ENCODE results near the gene ABCE1.
"Not testable (repeated sequence)": the region's sequence is repeated elsewhere in the genome, so short reads cannot be mapped to it uniquely, and the experiment has no call there.

Gene ABCE1

DNA sequence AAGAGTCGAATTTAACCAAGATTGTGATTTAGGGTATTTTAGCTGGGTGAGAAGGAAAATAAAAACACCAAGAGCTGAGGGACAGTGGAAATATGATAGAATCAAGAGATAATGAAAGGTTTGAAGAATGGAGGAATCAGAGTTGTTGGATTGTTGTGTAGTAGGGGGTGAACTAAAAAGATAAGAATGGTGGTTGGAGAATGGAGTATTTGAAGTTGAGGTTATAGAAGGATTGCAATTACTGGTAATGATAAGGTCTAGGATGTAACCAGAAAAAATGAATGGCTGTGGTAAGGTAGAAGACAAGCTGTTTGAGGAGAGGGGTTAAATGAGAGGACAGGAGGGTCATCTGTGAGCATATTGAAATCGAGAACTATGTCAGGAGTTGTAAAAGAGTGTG, 4.5 kb downstream of the ABCE1 start:
- DNase-seq (ENCODE audit: low read depth in 2 of 2), result no peak

DNA sequence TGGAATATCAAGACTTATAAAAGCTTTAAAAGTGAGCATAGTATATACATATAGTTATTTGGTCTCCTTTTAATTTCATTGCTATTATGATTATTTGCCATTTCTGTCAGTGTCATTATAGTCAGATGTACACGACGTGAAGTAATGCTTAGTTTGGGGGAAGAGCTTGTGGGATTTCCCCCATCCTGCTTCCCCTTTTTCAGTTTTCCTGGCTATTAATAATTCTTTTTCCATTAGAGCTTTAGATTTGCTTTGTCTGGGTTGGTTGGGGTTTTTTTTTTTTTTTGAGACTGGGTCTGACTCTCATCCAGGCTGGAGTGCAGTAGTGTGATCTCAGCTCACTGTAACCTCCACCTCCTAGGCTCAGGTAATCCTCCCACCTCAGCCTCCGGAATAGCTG, 5.4 kb downstream of the ABCE1 start:
- DNase-seq (ENCODE audit: low read depth in 2 of 2), result no peak

DNA sequence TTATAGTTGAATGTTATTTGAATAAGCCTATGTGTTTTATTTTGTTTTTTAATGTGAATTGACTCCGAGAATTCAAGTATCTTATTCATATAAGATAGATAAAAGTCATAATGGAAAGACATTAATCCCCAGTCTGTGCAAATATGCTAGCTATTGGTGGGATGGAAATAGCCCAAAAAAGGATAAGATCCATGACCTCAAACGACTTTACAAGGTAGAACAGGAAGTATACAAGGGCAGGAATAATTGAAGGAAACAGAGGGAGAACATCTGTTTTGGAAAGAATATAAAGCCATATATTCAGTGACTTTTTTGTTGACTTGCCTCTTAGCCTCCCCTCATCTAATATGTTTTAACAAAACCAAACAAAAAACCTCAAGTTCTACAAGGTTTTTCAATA, 9.0 kb downstream of the ABCE1 start:
- DNase-seq (ENCODE audit: low read depth in 2 of 2), result no peak

DNA sequence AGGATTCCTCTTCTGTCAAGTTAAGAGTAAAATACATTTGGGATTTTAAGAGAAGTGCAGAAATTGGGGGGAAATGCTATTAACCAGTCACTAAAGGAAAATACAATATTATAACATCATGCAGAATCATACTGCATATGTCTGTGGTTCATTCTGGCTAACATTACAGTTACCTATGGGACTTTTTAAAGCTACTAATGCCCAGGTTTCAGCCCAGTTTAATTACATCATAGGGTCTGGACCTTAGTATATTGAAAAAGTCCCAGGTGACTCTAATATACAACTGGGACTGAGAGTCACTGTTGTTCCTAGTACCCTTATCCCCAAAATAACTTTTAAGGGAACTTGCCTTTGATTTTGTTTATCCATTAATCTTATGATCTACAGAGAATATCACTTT, 10.0 kb downstream of the ABCE1 start:
- no peak for DNase-seq (ENCODE audit: low read depth in 2 of 2)

DNA sequence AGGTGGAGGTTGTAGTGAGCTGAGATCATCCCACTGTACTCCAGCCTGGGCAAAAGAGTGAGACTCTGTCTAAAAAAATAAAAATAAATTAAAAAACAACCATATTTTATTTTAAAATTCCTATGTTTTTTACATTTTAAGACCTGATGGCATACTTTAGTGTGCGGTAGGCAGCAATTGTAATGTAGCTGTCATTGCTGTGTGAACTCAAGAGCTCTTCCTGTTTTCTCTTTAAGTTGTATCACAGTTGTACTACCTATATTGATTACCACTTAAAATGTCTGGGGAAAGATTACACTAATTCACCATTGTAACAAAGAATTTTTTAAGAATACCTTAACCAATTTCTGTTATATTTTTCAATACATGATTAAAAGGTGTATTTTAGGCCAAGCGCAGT, 27.3 kb downstream of the ABCE1 start:
- DNase-seq (ENCODE audit: low read depth in 2 of 2), result no peak

DNA sequence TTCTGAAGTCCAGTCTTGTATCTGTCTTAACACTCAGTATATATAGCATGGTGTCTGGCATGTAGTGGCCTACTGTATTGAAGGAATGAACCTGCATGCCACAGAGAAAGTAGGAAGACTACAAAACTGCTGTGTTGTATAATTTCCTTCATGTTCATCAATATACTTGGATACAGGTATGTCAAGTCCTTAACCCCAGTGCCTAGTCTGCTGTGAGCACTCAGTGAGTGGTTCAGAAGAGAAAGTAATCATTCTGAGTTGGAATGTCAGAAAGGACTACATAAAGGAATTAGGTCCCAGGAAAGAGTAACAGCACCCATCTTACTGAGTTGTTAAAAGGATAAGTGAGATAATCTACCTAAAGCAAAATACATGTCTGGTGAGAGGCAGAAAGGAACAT, 32.0 kb downstream of the ABCE1 start:
- no peak for DNase-seq (ENCODE audit: low read depth in 2 of 2)

DNA sequence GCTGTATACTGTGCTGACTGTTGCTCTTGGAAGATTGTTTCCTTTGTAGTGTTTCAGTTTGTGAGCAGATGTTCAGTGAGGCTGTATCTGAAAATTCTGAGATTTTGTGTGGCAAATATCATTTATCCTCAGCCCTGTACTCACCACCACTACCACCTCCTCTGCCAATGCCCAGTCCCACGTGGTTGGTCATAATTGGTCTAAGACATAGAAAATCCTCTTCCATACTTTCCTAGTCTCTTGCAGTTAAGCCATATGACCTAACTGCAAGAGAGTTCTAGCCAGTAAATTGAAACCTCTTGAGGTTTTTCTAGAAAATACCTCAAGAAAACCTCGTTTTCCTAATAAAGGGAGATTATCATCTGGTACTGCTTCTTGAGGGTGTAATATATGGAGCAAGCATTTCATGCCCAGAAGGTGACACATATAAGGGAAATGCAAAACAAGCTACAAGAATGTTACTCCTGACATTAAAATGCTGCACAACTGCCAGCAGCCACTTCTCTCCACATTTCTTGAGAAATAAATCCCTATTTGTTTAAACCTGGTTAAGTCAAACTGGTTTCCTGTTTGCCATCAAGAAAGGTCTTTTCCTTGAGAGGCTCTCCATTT, 32.8 kb downstream of the ABCE1 start:
- no peak for DNase-seq (ENCODE audit: low read depth in 2 of 2)

DNA sequence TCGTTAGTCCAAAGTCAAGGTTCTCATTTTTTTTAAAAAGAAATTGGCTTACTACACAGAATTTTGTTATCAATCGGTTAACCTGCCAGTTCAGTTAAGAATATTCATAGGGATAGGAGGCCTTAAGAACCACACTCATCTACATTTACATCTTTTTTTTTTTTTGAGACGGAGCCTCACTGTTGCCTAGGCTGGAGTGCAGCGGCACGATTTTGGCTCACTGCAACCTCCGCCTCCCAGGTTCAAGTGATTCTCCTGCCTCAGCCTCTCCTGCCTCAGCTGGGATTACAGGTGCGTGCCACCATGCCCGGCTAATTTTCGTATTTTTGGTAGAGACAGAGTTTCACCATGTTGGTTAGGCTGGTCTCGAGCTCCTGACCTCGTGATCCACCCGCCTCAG, 33.7 kb downstream of the ABCE1 start:
- DNase-seq (ENCODE audit: low read depth in 2 of 2), result no peak

DNA sequence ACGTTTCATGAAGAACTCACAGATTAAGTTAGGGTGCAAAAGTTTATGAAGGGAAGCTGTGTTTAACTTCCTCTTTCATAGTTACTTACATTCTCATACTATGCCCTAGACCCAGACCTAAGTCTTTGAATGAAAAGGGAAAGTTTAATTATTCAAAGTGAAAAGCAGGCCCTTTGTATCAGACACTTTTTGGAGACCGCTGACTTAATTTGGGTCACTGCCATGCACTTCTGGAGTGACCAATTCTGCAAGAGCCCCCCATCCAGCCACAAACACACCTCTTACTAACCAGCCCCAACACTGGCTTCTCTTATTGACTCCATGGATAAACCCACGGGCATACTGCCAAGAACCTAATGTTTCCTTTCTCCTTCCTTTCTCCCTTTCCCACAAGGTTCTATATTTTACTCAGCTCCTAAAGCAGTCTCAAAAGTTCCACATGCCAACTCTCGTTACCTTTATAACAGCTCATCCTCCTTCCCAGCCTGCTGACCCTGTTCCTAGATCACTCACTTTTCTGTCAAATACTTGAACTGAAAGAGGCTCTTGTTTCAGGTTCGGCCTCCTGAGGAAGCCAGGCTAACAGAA, 34.5 kb downstream of the ABCE1 start:
- no peak for DNase-seq (ENCODE audit: low read depth in 2 of 2)

DNA sequence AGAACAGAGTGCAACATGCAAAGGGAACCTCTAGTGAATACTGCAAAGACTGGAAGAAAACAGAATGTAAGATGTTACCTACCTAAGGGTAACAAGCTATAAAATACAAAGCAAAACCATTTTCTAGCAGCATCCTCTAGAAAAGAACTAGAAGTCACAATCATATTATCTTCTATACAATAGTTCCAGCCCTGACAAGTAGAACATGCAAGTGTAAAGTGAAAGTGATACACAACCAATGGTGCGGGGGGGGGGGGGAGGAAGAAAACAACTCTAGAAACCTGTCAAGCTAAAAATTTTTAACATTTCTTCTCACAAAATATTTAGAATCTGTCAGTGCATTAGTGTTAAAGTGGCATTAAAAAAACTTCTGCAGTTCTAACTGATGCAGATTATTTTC, 38.1 kb downstream of the ABCE1 start:
- DNase-seq (ENCODE audit: low read depth in 2 of 2), result not testable (repeated sequence)

DNA sequence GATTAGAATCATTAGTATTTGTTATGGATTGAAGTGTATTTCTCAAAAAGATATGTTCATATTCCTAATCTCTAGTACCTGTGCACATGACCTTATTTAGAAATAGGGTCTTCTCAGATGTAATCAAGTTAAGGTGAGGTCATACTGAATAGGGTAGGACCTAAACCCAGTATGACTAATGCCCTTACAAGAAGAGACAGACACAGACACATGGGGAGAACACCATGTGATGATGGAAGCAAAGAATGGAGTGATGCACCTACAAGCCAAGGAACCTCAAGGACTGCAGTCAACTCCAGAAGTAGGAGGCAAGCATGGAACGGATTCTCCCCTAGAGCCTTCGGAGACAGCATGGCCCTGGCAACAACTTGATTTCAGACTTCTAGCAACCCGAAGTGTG, 50.9 kb downstream of the ABCE1 start:
- no peak for DNase-seq (ENCODE audit: low read depth in 2 of 2)

DNA sequence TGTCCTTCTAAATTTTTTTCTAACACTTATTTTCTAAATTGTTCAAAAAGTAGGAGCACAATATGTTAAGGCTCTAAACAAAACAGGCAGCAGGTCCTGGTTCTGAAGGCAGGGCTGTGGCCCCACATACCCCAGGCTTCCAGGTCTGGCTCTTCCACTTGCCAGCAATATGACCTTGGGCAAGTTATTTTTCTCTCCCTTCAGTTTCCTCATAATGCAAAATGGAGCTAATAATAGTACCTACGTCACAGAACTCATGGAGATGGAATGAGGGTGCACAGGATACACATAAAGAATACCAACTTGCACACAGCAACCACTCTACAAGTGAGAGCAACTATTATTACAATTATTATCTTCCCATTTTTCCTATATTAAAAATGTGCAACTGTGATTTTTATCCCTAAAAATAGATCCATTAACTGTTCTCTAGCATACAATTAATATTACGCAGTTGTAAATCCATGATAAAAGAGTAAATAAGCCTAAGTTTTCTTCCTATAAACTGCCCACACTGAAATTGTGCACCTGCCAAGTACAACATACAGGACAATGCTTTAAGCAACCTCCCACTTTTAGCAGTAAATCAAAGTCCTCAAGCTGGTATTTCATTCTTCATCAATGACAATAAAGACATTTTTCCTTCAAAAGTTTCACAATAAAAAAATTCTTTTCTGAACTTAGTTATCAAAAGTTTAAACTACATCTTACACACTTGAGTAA, 55.2 kb downstream of the ABCE1 start:
- DNase-seq (ENCODE audit: low read depth in 2 of 2), result no peak

DNA sequence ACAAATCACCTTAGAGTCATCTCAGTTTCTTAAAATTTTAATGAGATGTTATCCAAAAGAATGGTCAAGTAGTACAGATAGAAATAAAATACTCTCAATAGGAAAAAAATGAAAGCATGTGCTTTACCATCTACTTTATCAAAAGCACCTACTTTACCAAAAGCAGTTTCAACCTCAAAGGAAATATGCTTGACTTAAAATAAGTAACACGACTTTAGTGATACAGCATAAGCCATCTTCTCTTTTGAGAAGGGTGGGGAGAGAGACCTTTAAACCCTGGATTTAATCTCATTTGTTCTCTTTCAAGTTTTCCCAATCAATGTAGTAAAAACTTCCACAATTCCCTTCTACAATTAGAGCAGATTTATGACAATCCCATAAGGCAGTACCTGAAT, 55.8 kb downstream of the ABCE1 start:
- DNase-seq (ENCODE audit: low read depth in 2 of 2), result no peak

DNA sequence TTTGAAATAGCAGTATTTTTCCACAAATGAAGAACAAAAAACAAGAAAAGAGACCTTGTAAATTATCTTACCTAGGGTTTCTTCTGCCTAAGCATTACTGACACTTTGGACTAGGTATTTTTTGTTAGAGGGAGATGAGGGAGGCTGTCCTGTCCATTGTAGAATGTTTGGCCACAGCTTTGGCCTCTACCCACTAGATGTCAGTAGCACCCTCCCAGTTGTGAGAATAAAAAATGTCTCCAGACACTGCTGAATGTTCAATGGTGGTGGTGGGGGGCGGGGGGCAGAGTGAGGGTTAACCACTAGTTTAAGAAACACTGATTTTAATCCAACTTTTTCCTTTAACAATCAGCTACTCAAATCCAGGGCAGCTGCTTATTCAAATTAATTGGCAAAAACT, 56.5 kb downstream of the ABCE1 start:
- DNase-seq (ENCODE audit: low read depth in 2 of 2), result no peak

DNA sequence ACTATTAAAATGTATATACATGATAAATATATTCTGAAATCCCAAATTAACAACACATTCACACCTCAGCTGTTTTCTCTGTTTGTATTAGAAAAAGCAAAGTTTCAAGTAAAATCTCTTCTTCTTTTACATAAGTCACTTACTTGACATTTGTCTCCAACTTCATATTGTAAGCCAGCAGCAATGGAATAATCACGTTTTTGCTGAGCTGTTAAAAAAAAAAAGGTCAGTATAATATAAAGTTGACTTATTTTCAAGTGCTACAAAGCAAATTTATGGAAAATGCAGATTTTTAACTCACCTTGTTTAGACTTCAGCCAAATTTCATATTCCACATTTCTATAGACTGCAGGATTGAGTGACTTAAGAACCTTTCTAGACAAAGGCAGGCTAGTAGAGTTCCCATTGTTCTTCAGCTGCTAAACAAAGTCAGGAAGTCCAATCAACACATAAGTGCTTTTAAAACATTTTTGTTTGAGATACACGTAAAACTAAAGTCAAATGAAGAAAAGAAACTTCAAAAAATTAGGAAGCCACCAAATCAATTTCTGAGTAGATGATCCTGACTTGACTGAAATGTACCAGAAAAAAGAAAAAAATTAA, 57.3 kb downstream of the ABCE1 start:
- no peak for DNase-seq (ENCODE audit: low read depth in 2 of 2)

DNA sequence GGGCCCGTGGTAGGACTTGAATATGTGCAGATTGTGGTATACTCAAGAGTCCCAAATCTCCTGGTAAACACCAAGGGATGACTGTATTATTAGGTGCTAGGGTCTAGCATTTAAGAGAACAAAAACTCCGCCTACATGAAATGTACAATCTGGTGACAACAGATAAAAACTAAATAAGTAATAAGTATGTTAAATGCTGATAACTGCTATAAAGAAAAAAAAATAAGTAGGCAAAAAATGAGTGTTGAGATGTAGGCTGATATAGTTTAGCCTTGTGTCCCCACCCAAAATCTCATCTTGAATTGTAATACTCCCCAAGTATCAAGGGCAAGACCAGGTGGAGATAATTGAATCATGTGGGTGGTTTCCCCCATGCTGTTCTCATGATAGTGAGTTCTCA, 58.9 kb downstream of the ABCE1 start:
- DNase-seq (ENCODE audit: low read depth in 2 of 2), result no peak

DNA sequence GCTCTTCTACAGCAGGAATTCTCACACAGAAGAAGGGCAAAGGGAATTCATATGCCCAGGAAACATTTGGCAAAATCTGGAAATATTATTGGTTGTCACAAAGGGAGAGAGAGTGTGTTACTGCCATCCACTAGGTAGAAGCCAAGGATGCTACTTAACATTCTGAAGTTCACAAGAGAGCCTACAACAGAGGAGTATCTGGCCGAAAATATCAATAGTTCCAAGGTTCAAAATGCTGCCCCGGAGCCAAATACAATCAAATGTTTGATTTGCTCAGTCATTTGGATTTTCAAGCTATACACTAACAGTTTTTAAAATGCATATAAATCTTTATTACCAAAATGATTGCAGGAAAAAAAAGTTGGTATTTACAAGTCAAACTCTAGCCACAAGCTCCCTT, 63.4 kb downstream of the ABCE1 start:
- DNase-seq (ENCODE audit: low read depth in 2 of 2), result no peak

DNA sequence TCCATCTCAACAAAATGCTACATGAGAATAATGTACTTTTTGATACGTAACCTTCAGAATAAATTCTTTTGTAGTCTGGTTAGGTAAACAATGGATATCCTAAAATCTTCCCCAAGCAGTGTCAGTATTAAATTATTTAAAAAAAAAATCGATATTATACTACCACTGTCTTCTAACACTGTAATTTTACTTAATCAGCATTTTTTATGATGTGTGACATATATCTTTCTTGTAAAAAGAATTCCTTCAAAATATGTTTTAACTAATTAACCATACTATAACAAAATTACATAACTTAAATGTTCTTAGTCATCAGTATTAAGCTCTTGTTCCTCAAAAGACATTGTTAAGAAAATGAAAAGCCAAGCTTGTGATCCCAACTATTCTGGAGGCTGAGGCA, 69.8 kb downstream of the ABCE1 start:
- DNase-seq (ENCODE audit: low read depth in 2 of 2), result no peak

DNA sequence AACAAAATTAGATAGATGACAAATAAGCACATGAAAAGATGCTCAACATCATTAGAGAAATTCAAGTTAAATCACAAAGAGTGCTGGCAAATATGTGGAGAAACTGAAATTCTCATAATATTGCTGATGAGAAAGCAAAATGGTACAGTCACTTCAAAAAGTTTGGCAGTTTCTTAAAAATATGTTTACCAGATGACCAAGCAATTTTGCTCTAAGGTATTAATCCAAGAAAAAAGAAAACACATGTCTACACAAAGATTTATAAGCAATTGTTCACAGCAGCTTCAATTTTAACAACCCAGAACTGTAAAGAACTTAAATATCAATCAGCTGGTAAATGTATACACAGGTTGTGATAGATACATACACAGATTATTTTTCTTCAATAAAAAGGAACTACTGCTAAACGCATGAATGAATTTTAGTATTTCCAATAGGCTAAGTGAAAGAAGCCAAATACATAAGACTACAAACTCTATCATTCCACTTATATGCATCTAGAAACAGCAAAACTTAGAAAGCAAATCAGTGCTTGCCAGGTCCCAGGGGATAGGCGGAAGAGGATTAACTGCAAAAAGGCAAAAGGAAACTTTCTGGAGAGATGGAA, 70.6 kb downstream of the ABCE1 start:
- no peak for DNase-seq (ENCODE audit: low read depth in 2 of 2)

DNA sequence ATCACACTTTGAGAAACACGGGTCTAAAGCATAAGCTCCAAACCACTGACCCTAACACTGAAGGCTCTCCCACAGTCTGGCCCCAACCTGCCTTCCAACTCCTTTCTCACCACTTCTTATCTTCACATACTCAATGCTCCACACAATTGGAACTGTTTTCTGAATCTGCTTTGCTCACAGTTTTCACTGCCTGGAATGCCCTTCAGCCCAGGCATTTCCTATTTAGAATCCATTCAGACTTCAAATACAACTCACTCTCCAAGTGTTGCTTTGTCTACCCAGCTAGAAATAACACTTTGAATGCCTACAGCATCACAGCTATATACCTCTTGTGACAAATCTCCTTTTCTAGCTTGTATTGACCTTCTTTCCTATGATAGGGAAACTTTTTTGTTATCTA, 72.1 kb downstream of the ABCE1 start:
- no peak for DNase-seq (ENCODE audit: low read depth in 2 of 2)

DNA sequence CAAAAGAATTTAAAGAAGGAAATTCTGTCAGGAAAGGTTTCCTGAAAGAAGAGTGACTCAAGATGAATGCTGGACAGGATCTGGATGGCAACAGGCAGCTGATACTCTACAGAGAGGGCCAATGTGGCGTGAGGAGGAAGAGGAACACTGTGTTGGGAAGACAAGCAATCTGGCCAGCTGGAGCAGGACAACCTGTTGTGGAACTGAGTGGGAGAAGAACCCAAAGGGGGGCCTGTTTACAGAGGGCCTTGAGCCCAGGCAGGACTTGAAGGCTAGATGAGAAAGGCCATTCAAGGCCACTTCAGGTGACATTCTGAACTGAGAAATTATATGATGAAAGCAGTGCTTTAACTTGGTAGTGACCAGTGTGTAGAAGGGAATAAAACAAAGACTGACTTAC, 73.8 kb downstream of the ABCE1 start:
- no peak for DNase-seq (ENCODE audit: low read depth in 2 of 2)

DNA sequence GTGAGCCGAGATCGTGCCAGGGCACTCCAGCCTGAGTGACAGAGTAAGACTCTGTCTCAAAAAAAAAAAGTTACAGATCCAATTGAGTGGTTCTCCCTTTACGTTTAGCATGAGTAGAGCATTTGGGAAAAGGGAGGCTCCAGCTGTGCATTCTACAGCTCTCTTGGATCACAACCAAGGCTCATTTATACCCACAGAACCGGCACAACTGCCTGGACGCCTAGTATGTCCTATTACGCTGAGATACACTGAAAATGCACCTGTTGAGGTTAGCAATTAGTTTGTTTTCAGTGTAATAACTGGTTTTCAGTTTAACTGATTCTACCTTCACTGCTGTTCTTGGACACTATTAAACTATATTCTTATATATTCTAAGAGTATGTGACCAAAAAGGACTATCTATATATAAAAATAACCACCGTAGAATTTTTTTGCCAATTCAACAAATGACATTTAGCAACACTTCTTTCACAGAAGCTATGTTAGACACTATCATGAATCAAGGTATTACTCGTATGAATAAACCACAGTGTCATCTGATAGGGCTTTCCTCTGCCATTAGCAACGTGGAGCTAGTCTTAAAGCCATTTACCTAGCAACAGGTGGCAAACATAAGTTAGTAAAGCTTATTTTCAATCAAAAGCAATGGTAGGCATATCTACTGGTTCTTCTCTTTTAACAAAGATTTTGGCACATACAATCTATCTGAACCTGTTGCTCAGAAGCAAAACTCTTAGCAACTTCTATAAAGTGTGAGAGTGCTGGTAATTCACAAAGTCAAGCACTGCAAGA, 78.7 kb downstream of the ABCE1 start:
- DNase-seq (ENCODE audit: low read depth in 2 of 2), result no peak
